SK-N-SH treated with all-trans-retinoic acid at 6 μM for 48 hours (cell line): ENCODE measurements around the gene UBASH3B.

ENCODE experiments used
- ATAC-seq: fragments of 200-7000 bp; cut with Tn5 transposase; 3 replicates; pipeline ENCODE4 v1.9.1; 2020; ENCODE audit warnings: mild to moderate bottlenecking, moderate library complexity
- ARNTL ChIP-seq: fragments of 450-650 bp; formaldehyde crosslinking; IDR thresholded peaks from 2 replicates; pipeline ENCODE4 v1.5.0; 2020; ENCODE audit warnings: low read depth, mild to moderate bottlenecking, moderate library complexity, borderline replicate concordance
- BACH2 ChIP-seq: fragments of 250-450 bp; sonication (Bioruptor Pico); IDR thresholded peaks from 2 replicates; pipeline ENCODE4 v1.9.0; 2021; ENCODE audit warnings: mild to moderate bottlenecking, borderline replicate concordance
- CSDC2 ChIP-seq: fragments of 250-450 bp; sonication (Bioruptor Pico); IDR thresholded peaks from 2 replicates; pipeline ENCODE4 v1.5.0; 2020; ENCODE audit warnings: mild to moderate bottlenecking, moderate library complexity
- ESRRG ChIP-seq: fragments of 250-450 bp; sonication (Bioruptor Pico); IDR thresholded peaks from 2 replicates; pipeline ENCODE4 v1.6.1; 2021; ENCODE audit warnings: mild to moderate bottlenecking
- GLIS3 ChIP-seq: fragments of 250-450 bp; sonication (Bioruptor Pico); IDR thresholded peaks from 2 replicates; pipeline ENCODE4 v1.5.0; 2020; ENCODE audit warnings: mild to moderate bottlenecking, moderate library complexity
- ISL1 ChIP-seq: fragments of 250-450 bp; sonication (Bioruptor Pico); IDR thresholded peaks from 2 replicates; pipeline ENCODE4 v2.1.2; 2022; ENCODE audit warnings: mild to moderate bottlenecking, moderate library complexity
- OSR1 ChIP-seq: fragments of 250-450 bp; sonication (Bioruptor Pico); IDR thresholded peaks from 2 replicates; pipeline ENCODE4 v1.8.0; 2022; ENCODE audit warnings: moderate library complexity, mild to moderate bottlenecking, inconsistent platforms
- PATZ1 ChIP-seq: fragments of 250-450 bp; sonication (Bioruptor Pico); IDR thresholded peaks from 2 replicates; pipeline ENCODE4 v1.8.0; 2020; ENCODE audit warnings: mild to moderate bottlenecking, moderate library complexity, borderline replicate concordance
- POU6F1 ChIP-seq: fragments of 250-450 bp; sonication (Bioruptor Pico); IDR thresholded peaks from 2 replicates; pipeline ENCODE4 v1.8.0; 2021; ENCODE audit warnings: low read depth, mild to moderate bottlenecking, moderate library complexity, borderline replicate concordance
- PPARA ChIP-seq: fragments of 250-450 bp; sonication (Bioruptor Pico); IDR thresholded peaks from 2 replicates; pipeline ENCODE4 v1.5.0; 2020; ENCODE audit warnings: mild to moderate bottlenecking, borderline replicate concordance
- SNAI2 ChIP-seq: fragments of 250-450 bp; sonication (Bioruptor Pico); IDR thresholded peaks from 2 replicates; pipeline ENCODE4 v1.5.0; 2020; ENCODE audit warnings: mild to moderate bottlenecking, moderate library complexity
- TCF4 ChIP-seq: fragments of 250-450 bp; sonication (Bioruptor Pico); IDR thresholded peaks from 2 replicates; pipeline ENCODE4 v1.8.0; 2021; ENCODE audit warnings: mild to moderate bottlenecking, moderate library complexity, borderline replicate concordance
- TOX ChIP-seq: fragments of 250-450 bp; sonication (Bioruptor Pico); IDR thresholded peaks from 2 replicates; pipeline ENCODE4 v1.8.0; 2021; ENCODE audit warnings: mild to moderate bottlenecking, moderate library complexity, borderline replicate concordance
- ZC3H10 ChIP-seq: fragments of 250-450 bp; sonication (Bioruptor Pico); IDR thresholded peaks from 2 replicates; pipeline ENCODE4 v1.5.1; 2021; ENCODE audit warnings: mild to moderate bottlenecking, moderate library complexity
- ZFP30 ChIP-seq: fragments of 450-650 bp; formaldehyde crosslinking; IDR thresholded peaks from 2 replicates; pipeline ENCODE4 v1.5.0; 2022; ENCODE audit warnings: mild to moderate bottlenecking, moderate library complexity
- ZNF565 ChIP-seq: fragments of 450-650 bp; formaldehyde crosslinking; conservative IDR thresholded peaks from 2 replicates; pipeline ENCODE4 v1.5.0; 2020; ENCODE audit warnings: low read depth, mild to moderate bottlenecking, moderate library complexity
- ZNF70 ChIP-seq: fragments of 450-650 bp; formaldehyde crosslinking; IDR thresholded peaks from 2 replicates; pipeline ENCODE4 v1.5.0; 2020; ENCODE audit warnings: mild to moderate bottlenecking, moderate library complexity
- ZNF8 ChIP-seq: fragments of 450-650 bp; formaldehyde crosslinking; IDR thresholded peaks from 2 replicates; pipeline ENCODE4 v1.5.0; 2020; ENCODE audit warnings: mild to moderate bottlenecking, moderate library complexity
- TF ChIP-seq, protein P1 (sequence below): fragments of 250-450 bp; sonication (Bioruptor Pico); IDR thresholded peaks from 2 replicates; pipeline ENCODE4 v1.5.0; 2020; ENCODE audit warnings: mild to moderate bottlenecking, moderate library complexity
- TF ChIP-seq, protein P2 (sequence below): fragments of 250-450 bp; sonication (Bioruptor Pico); IDR thresholded peaks from 2 replicates; pipeline ENCODE4 v1.5.1; 2021; ENCODE audit warnings: mild to moderate bottlenecking, moderate library complexity
- TF ChIP-seq, protein P3 (sequence below): fragments of 250-450 bp; sonication (Bioruptor Pico); IDR thresholded peaks from 2 replicates; pipeline ENCODE4 v1.5.1; 2020; ENCODE audit warnings: low read depth, mild to moderate bottlenecking, moderate library complexity

The UBASH3B gene

DNA sequence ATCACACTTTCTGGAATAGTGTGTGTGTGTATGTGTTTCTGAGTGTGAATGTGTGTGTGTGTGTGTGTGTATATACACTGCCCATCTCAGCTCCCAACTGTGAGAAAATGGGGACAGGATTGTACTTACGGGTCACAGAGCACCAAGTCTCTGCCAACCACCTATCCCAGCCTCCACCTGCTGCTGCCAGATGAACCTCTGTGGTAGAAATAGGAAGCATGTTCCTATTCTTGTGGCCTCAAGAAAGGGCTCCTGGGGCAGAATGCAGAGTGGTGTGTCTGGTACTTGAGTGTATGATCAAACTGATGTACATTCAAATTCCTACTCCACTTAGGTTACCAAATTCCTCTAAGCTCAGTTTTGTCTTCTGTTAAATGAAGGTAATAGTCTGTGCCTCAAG lies 14.6 kb downstream of the UBASH3B start:
- no peak for ATAC-seq

GRCh38 chr11:122671400-122671891 lies 15.9 kb downstream of the UBASH3B start:
- no peak for ATAC-seq
- TF ChIP-seq ARNTL (CRISPR knock-in tag), result no peak
- no peak for TF ChIP-seq CSDC2 (CRISPR knock-in tag)
- no peak for TF ChIP-seq SNAI2 (CRISPR knock-in tag)

More for the DNA sequence above, 14.6 kb downstream of the UBASH3B start:
- TF ChIP-seq ZNF565 (CRISPR knock-in tag), result no peak
- TF ChIP-seq ZNF8, result no peak
- TF ChIP-seq, protein P1, sequence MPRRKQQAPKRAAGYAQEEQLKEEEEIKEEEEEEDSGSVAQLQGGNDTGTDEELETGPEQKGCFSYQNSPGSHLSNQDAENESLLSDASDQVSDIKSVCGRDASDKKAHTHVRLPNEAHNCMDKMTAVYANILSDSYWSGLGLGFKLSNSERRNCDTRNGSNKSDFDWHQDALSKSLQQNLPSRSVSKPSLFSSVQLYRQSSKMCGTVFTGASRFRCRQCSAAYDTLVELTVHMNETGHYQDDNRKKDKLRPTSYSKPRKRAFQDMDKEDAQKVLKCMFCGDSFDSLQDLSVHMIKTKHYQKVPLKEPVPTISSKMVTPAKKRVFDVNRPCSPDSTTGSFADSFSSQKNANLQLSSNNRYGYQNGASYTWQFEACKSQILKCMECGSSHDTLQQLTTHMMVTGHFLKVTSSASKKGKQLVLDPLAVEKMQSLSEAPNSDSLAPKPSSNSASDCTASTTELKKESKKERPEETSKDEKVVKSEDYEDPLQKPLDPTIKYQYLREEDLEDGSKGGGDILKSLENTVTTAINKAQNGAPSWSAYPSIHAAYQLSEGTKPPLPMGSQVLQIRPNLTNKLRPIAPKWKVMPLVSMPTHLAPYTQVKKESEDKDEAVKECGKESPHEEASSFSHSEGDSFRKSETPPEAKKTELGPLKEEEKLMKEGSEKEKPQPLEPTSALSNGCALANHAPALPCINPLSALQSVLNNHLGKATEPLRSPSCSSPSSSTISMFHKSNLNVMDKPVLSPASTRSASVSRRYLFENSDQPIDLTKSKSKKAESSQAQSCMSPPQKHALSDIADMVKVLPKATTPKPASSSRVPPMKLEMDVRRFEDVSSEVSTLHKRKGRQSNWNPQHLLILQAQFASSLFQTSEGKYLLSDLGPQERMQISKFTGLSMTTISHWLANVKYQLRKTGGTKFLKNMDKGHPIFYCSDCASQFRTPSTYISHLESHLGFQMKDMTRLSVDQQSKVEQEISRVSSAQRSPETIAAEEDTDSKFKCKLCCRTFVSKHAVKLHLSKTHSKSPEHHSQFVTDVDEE, result no peak
- TF ChIP-seq TCF4 (CRISPR knock-in tag), result no peak
- no peak for TF ChIP-seq OSR1 (CRISPR knock-in tag)
- no peak for TF ChIP-seq ESRRG (CRISPR knock-in tag)
- TF ChIP-seq, all 23 proteins: peak for 0

- no peak for ATAC-seq
- no peak for TF ChIP-seq GLIS3 (CRISPR knock-in tag)
- TF ChIP-seq ZNF565 (CRISPR knock-in tag), result no peak
- TF ChIP-seq PPARA (CRISPR knock-in tag), result no peak
- TF ChIP-seq OSR1 (CRISPR knock-in tag), result no peak
- TF ChIP-seq ISL1 (CRISPR knock-in tag), result no peak
- TF ChIP-seq ZC3H10 (CRISPR knock-in tag), result no peak
- no peak for TF ChIP-seq TCF4 (CRISPR knock-in tag)
- TF ChIP-seq ZNF70 (CRISPR knock-in tag), result no peak
- TF ChIP-seq, protein P2, sequence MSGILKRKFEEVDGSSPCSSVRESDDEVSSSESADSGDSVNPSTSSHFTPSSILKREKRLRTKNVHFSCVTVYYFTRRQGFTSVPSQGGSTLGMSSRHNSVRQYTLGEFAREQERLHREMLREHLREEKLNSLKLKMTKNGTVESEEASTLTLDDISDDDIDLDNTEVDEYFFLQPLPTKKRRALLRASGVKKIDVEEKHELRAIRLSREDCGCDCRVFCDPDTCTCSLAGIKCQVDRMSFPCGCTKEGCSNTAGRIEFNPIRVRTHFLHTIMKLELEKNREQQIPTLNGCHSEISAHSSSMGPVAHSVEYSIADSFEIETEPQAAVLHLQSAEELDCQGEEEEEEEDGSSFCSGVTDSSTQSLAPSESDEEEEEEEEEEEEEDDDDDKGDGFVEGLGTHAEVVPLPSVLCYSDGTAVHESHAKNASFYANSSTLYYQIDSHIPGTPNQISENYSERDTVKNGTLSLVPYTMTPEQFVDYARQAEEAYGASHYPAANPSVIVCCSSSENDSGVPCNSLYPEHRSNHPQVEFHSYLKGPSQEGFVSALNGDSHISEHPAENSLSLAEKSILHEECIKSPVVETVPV (CRISPR knock-in tag), result no peak
- TF ChIP-seq PATZ1 (CRISPR knock-in tag), result no peak
- no peak for TF ChIP-seq ZNF8
- TF ChIP-seq BACH2, result no peak
- no peak for TF ChIP-seq POU6F1 (CRISPR knock-in tag)
- TF ChIP-seq, protein P1, result no peak
- TF ChIP-seq SNAI2 (CRISPR knock-in tag), result no peak
- TF ChIP-seq ZFP30 (CRISPR knock-in tag), result no peak
- TF ChIP-seq ARNTL (CRISPR knock-in tag), result no peak
- TF ChIP-seq ESRRG (CRISPR knock-in tag), result no peak
- TF ChIP-seq TOX, result no peak
- TF ChIP-seq, protein P3, sequence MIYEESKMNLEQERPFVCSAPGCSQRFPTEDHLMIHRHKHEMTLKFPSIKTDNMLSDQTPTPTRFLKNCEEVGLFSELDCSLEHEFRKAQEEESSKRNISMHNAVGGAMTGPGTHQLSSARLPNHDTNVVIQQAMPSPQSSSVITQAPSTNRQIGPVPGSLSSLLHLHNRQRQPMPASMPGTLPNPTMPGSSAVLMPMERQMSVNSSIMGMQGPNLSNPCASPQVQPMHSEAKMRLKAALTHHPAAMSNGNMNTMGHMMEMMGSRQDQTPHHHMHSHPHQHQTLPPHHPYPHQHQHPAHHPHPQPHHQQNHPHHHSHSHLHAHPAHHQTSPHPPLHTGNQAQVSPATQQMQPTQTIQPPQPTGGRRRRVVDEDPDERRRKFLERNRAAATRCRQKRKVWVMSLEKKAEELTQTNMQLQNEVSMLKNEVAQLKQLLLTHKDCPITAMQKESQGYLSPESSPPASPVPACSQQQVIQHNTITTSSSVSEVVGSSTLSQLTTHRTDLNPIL (CRISPR knock-in tag), result no peak
- TF ChIP-seq, all 23 proteins: peak for 0
Measured at GRCh38 chr11:122672892-122673291, 17.4 kb downstream of the UBASH3B start.
